H1 (cell line): ENCODE data around the gene PLCB2. TPM values are rescaled to one million over a fixed set of nuclear protein-coding genes. Genes with fewer than 3 reads are reported as not detected.
A peak's percentile ranks its signal among the peaks of the same experiment; 100 is the strongest.

Experiments used
- CTCF ChIA-PET: fragments of 300-600 bp; sonication (Branson Sonifier 250); formaldehyde crosslinking; loops from one replicate; lab custom pipeline; 2021; ENCODE audit not compliant: partially characterized antibody; lab: Charles Lee
- POLR2A ChIA-PET: fragments of 300-600 bp; sonication (Branson Sonifier 250); formaldehyde crosslinking; loops from one replicate; lab custom pipeline; 2021; ENCODE audit warnings: inconsistent platforms; ENCODE audit not compliant: partially characterized antibody; lab: Charles Lee
- DNase-seq, 2 experiments: peaks; one replicate each; pipeline versions ENCODE4 v3.0.0 to v3.0.0-alpha.2; 2010 to 2022; ENCODE audit warnings: low spot score in 2 of 2, low read depth in 1 of 2, mixed read lengths in 1 of 2
- FAIRE-seq: peaks from 2 replicates; lab custom pipeline; 2011; peaks lifted over from hg19 to GRCh38; lab: Jason Lieb, UNC
- H2AFZ ChIP-seq: 2 replicates; pipeline ENCODE4 v1.8.1; 2012; ENCODE audit warnings: low read length, inconsistent platforms
- H2AK5ac ChIP-seq: 2 replicates; pipeline ENCODE4 v1.6.1; 2013; ENCODE audit warnings: low read depth, low read length
- H2BK120ac ChIP-seq: replicated peaks from 2 replicates; pipeline ENCODE3; 2013; ENCODE audit warnings: low read depth, low read length, inconsistent platforms
- H2BK12ac ChIP-seq: 2 replicates; pipeline ENCODE4 v1.6.1; 2013; ENCODE audit warnings: low read depth, low read length
- H2BK15ac ChIP-seq: 2 replicates; pipeline ENCODE4 v1.6.1; 2013; ENCODE audit warnings: low read length
- H2BK20ac ChIP-seq: 2 replicates; pipeline ENCODE4 v1.6.1; 2013; ENCODE audit warnings: low read length
- H2BK5ac ChIP-seq: 2 replicates; pipeline ENCODE4 v1.6.1; 2013; ENCODE audit warnings: low read depth, low read length
- H3K14ac ChIP-seq: 2 replicates; pipeline ENCODE4 v1.6.1; 2013; ENCODE audit warnings: inconsistent platforms; ENCODE audit not compliant: insufficient read length
- H3K18ac ChIP-seq: 2 replicates; pipeline ENCODE4 v1.6.1; 2013; ENCODE audit warnings: low read length; ENCODE audit errors: extremely low read depth
- H3K23ac ChIP-seq: 2 replicates; pipeline ENCODE4 v1.6.1; 2013; ENCODE audit warnings: inconsistent platforms; ENCODE audit not compliant: insufficient read length
- H3K23me2 ChIP-seq: 2 replicates; pipeline ENCODE4 v1.6.1; 2013; ENCODE audit warnings: low read depth, low read length
- H3K27ac ChIP-seq: 2 replicates; pipeline ENCODE4 v1.6.1; 2011; ENCODE audit warnings: low read depth, low read length, inconsistent platforms
- H3K27me3 ChIP-seq, 4 experiments: replicated peaks in 1 of 4; 1 replicate in 1 of 4; 2 replicates in 3 of 4; pipeline versions ENCODE4 v1.6.1 to v1.8.1; 2011 to 2013; ENCODE audit warnings: low read length in 3 of 4, mild to moderate bottlenecking in 3 of 4, inconsistent platforms in 2 of 4, mixed read lengths in 2 of 4, moderate library complexity in 1 of 4; ENCODE audit not compliant: control insufficient read depth in 3 of 4, insufficient read depth in 3 of 4; ENCODE audit errors: extremely low read depth in 1 of 4
- H3K36me3 ChIP-seq, 4 experiments: 2 replicates each; pipeline versions ENCODE4 v1.6.1 to v1.8.1; 2011 to 2013; ENCODE audit warnings: mild to moderate bottlenecking in 4 of 4, low read length in 3 of 4, moderate library complexity in 2 of 4, control low read depth in 1 of 4, inconsistent platforms in 1 of 4; ENCODE audit not compliant: insufficient read depth in 4 of 4, control insufficient read depth in 2 of 4
- H3K4ac ChIP-seq: replicated peaks from 2 replicates; pipeline ENCODE3; 2013; ENCODE audit warnings: low read length, low read depth, mixed read lengths, inconsistent platforms; ENCODE audit not compliant: insufficient read length
- H3K4me1 ChIP-seq, 4 experiments: replicated peaks in 1 of 4; 1 replicate in 1 of 4; 2 replicates in 3 of 4; pipeline versions ENCODE4 v1.6.1 to v1.8.1; 2011 to 2013; ENCODE audit warnings: low read length in 3 of 4, inconsistent platforms in 2 of 4, mixed read lengths in 1 of 4; ENCODE audit not compliant: insufficient read depth in 4 of 4, control insufficient read depth in 3 of 4
- H3K4me2 ChIP-seq, 2 experiments: 2 replicates each; pipeline versions ENCODE4 v1.6.1 to v1.8.1; 2011 to 2013; ENCODE audit warnings: low read depth in 2 of 2, low read length in 2 of 2, control low read depth in 1 of 2, inconsistent platforms in 1 of 2, mild to moderate bottlenecking in 1 of 2; ENCODE audit not compliant: insufficient read depth in 1 of 2
- H3K4me3 ChIP-seq, 4 experiments: fragments of 200-600, 300-600 bp in 1 of 4; sonication (generic), shearing (Covaris generic), sonication (Bioruptor Twin) in 1 of 4; 2 replicates each; pipeline versions ENCODE4 v1.5.1 to v1.8.1; 2011 to 2016; ENCODE audit warnings: low read length in 4 of 4, low read depth in 3 of 4, control low read depth in 2 of 4, inconsistent platforms in 2 of 4, mild to moderate bottlenecking in 2 of 4, mixed read lengths in 1 of 4, moderate library complexity in 1 of 4; ENCODE audit not compliant: insufficient read depth in 2 of 4; ENCODE audit errors: extremely low read depth in 1 of 4
- H3K56ac ChIP-seq: replicated peaks from 2 replicates; pipeline ENCODE3; 2013; ENCODE audit warnings: low read depth, mild to moderate bottlenecking, mixed read lengths, low read length, inconsistent platforms; ENCODE audit not compliant: insufficient read length
- H3K79me1 ChIP-seq: 2 replicates; pipeline ENCODE4 v1.6.1; 2013; ENCODE audit warnings: low read depth, low read length, control low read depth
- H3K79me2 ChIP-seq, 2 experiments: 2 replicates each; pipeline versions ENCODE4 v1.6.1 to v1.8.1; 2012 to 2013; ENCODE audit warnings: low read length in 2 of 2, mild to moderate bottlenecking in 2 of 2, inconsistent platforms in 1 of 2; ENCODE audit not compliant: insufficient read depth in 2 of 2, control insufficient read depth in 1 of 2
- H3K9ac ChIP-seq, 4 experiments: replicated peaks in 1 of 4; 1 replicate in 1 of 4; 2 replicates in 3 of 4; pipeline versions ENCODE4 v1.6.1 to v1.8.1; 2011 to 2013; ENCODE audit warnings: low read depth in 3 of 4, low read length in 3 of 4, control low read depth in 2 of 4, mild to moderate bottlenecking in 2 of 4, moderate library complexity in 2 of 4, inconsistent platforms in 1 of 4; ENCODE audit errors: extremely low read depth in 1 of 4
- H3K9me3 ChIP-seq, 2 experiments: 2 replicates each; pipeline versions ENCODE4 v1.6.1 to v1.8.1; 2012 to 2013; ENCODE audit warnings: mild to moderate bottlenecking in 2 of 2, moderate library complexity in 2 of 2, control low read depth in 1 of 2, inconsistent platforms in 1 of 2, low read depth in 1 of 2, low read length in 1 of 2, mixed read lengths in 1 of 2; ENCODE audit not compliant: insufficient read depth in 2 of 2
- H4K20me1 ChIP-seq, 2 experiments: replicated peaks in 1 of 2; 2 replicates each; pipeline versions ENCODE3 to v1.8.1; 2011 to 2013; ENCODE audit warnings: inconsistent platforms in 2 of 2, low read length in 2 of 2, mild to moderate bottlenecking in 1 of 2; ENCODE audit not compliant: insufficient read depth in 2 of 2, control insufficient read depth in 1 of 2
- H4K5ac ChIP-seq: 2 replicates; pipeline ENCODE4 v1.6.1; 2013; ENCODE audit warnings: low read length, low read depth, mixed read lengths, inconsistent platforms; ENCODE audit not compliant: insufficient read length
- H4K8ac ChIP-seq: 2 replicates; pipeline ENCODE4 v1.8.0; 2013; ENCODE audit warnings: mild to moderate bottlenecking, moderate library complexity, low read length, inconsistent platforms; ENCODE audit not compliant: insufficient read depth; ENCODE audit errors: extremely low read depth
- H4K91ac ChIP-seq: replicated peaks from 2 replicates; pipeline ENCODE3; 2013; ENCODE audit warnings: low read length, mixed read lengths, inconsistent platforms; ENCODE audit not compliant: insufficient read length
- RBBP5 ChIP-seq: IDR thresholded peaks from 2 replicates; pipeline ENCODE4 v1.7.1; 2012; ENCODE audit warnings: low read depth, mild to moderate bottlenecking, inconsistent platforms, low read length, moderate library complexity, borderline replicate concordance
- WGBS, 2 experiments: shearing (Covaris generic) in 1 of 2; methylation state at CpG; one replicate each; pipeline versions ENCODE4 v1.1.6 to v1.1.7; 2013 to 2015; ENCODE audit warnings: low lambda C conversion rate in 2 of 2, mixed read lengths in 2 of 2, inconsistent platforms in 1 of 2, low coverage in 1 of 2, missing lambda C conversion rate in 1 of 2; ENCODE audit not compliant: insufficient replicate concordance in 2 of 2, insufficient coverage in 1 of 2, insufficient read length in 1 of 2; ENCODE audit errors: extremely low coverage in 1 of 2, missing lambda C conversion rate in 1 of 2; 5-methylcytosine and 5-hydroxymethylcytosine counted together
- polyA plus RNA-seq, 7 experiments: library from polyadenylated mRNA; depleted of rRNA in 3 of 7; stranded (reverse) in 5 of 7; unstranded in 2 of 7; fragments of >200 nt in 5 of 7; fragments of 200-250 nt in 2 of 7; gene quantifications; 1 replicate in 5 of 7; 2 replicates in 1 of 7; 4 replicates in 1 of 7; pipeline versions ENCODE4 v1.2.1 to v1.2.3, GENCODE V29; 2011 to 2013; ENCODE audit warnings: missing spikeins in 2 of 7, mixed read lengths in 2 of 7
- total RNA-seq: library from RNA; stranded (reverse); fragmentation: NEBNext Ultra II Directional; extraction: Animal tissue kit (Norgen Biotek cat#: 25700); gene quantifications from 2 replicates; pipeline ENCODE4 v1.2.1, GENCODE V29; 2021
- TF ChIP-seq, protein P1 (sequence below), 3 experiments: IDR thresholded peaks; 1 replicate in 2 of 3; 2 replicates in 1 of 3; pipeline versions ENCODE4 v1.5.1 to v1.6.1; 2011; ENCODE audit warnings: low read length in 3 of 3, mild to moderate bottlenecking in 3 of 3, inconsistent platforms in 2 of 3, low read depth in 1 of 3, moderate library complexity in 1 of 3; ENCODE audit not compliant: insufficient read depth in 1 of 3; ENCODE audit errors: control extremely low read depth in 1 of 3

The PLCB2 gene
- total and polyA plus RNA-seq, 2 of the 8 experiments (the other 6 are each of a cell fraction or from before 2014, with no cell fraction given) = 7.2 to 8.4 TPM

GRCh38 chr15:40353697-40354096, 46.0 kb upstream of the PLCB2 start:
- Histone ChIP-seq H2BK15ac (peak overlapping the region; percentile 95), H2BK120ac (no peak overlapping the region), H4K8ac (no peak overlapping the region), H4K5ac (no peak overlapping the region), H3K4me3 (no peak overlapping the region), H3K27me3 (peaks cover 0 to 6% (median 4%) of the 10 kb centered on the region in 4 experiments; a peak in 3 of 7 replicates), H3K14ac (no peak overlapping the region), H3K27ac (no peak overlapping the region), H3K79me1 (no peaks in the 10 kb centered on the region)
- no peak for FAIRE-seq
- CTCF ChIA-PET = interaction anchor here (0.7 to 27.4 kb wide), 6 partner anchors 12 to 80 kb away, joined by 3 to 452 read pairs (median 3); partner anchors contain the start of gene CCDC9B
- WGBS, 2 experiments = 80% methylated on average over 5 of the region's 5 CpGs; no CpG with 5 or more reads in 1 of the 2 experiments
- TF ChIP-seq, protein P1, sequence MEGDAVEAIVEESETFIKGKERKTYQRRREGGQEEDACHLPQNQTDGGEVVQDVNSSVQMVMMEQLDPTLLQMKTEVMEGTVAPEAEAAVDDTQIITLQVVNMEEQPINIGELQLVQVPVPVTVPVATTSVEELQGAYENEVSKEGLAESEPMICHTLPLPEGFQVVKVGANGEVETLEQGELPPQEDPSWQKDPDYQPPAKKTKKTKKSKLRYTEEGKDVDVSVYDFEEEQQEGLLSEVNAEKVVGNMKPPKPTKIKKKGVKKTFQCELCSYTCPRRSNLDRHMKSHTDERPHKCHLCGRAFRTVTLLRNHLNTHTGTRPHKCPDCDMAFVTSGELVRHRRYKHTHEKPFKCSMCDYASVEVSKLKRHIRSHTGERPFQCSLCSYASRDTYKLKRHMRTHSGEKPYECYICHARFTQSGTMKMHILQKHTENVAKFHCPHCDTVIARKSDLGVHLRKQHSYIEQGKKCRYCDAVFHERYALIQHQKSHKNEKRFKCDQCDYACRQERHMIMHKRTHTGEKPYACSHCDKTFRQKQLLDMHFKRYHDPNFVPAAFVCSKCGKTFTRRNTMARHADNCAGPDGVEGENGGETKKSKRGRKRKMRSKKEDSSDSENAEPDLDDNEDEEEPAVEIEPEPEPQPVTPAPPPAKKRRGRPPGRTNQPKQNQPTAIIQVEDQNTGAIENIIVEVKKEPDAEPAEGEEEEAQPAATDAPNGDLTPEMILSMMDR (IDR thresholded peaks at IDR 0.05; ENCODE audit: control extremely low read depth in 1 of 3, insufficient read depth in 1 of 3, low read depth in 1 of 3, low read length in 3 of 3) = 0 out of 4 replicates have a peak, but pooled peaks of 1 of the 3 experiments have one; percentile 7
- no peak for TF ChIP-seq RBBP5
- TF ChIP-seq, all 59 proteins: peak for 1
- H2AFZ ChIP-seq = no peak overlapping the region
- H4K91ac ChIP-seq = no peak overlapping the region
- H3K23ac ChIP-seq = no peak overlapping the region
- H2BK12ac ChIP-seq = peak overlapping the region; percentile 88; the same call in 1 of the 2 replicates
- no peaks in the 10 kb centered on the region for H4K20me1 ChIP-seq
- no peak overlapping the region; a peak in 1 of 7 replicates for H3K9ac ChIP-seq
- no peaks in the 10 kb centered on the region for H3K36me3 ChIP-seq
- DNase-seq = no peak
- peak overlapping the region; percentile 25 to 49; a peak in 3 of 4 replicates for H3K4me2 ChIP-seq
- H3K4me1 ChIP-seq = peaks cover 11 to 22% (median 14%) of the 10 kb centered on the region in 4 experiments
- H3K23me2 ChIP-seq = peaks cover 9% of the 10 kb centered on the region
- H3K4ac ChIP-seq = no peak overlapping the region
- peak overlapping the region; percentile 46; the same call in 1 of the 2 replicates for H2BK5ac ChIP-seq
- H3K9me3 ChIP-seq = no peaks in the 10 kb centered on the region
- H3K56ac ChIP-seq = no peak overlapping the region
- POLR2A ChIA-PET = interaction anchor here (0.6 to 1.4 kb wide), 4 partner anchors 10 to 119 kb away, joined by 3 read pairs; no protein-coding TSS in a partner anchor
- H2AK5ac ChIP-seq = peak overlapping the region; percentile 28; the same call in 1 of the 2 replicates
- H2BK20ac ChIP-seq = peak overlapping the region; percentile 82
- no peaks in the 10 kb centered on the region for H3K79me2 ChIP-seq
- peak overlapping the region; percentile 52; the same call in 1 of the 2 replicates for H3K18ac ChIP-seq
